A549 treated with CORT108297 at 1 μM for 4 hours (cell line): ENCODE results near the gene SUPT3H. TPM values are rescaled to one million over a fixed set of nuclear protein-coding genes. Genes with fewer than 3 reads are reported as not detected.

Source experiments
- total RNA-seq: library from RNA; stranded (reverse); fragments of 200-300 nt; extraction: Qiagen RNA extraction; gene quantifications from 5 replicates; pipeline ENCODE4 v1.2.3, GENCODE V29; 2022

Gene SUPT3H
- 3.0 to 4.7 TPM (median 4.2 TPM) in 5 replicates for total RNA-seq

DNA sequence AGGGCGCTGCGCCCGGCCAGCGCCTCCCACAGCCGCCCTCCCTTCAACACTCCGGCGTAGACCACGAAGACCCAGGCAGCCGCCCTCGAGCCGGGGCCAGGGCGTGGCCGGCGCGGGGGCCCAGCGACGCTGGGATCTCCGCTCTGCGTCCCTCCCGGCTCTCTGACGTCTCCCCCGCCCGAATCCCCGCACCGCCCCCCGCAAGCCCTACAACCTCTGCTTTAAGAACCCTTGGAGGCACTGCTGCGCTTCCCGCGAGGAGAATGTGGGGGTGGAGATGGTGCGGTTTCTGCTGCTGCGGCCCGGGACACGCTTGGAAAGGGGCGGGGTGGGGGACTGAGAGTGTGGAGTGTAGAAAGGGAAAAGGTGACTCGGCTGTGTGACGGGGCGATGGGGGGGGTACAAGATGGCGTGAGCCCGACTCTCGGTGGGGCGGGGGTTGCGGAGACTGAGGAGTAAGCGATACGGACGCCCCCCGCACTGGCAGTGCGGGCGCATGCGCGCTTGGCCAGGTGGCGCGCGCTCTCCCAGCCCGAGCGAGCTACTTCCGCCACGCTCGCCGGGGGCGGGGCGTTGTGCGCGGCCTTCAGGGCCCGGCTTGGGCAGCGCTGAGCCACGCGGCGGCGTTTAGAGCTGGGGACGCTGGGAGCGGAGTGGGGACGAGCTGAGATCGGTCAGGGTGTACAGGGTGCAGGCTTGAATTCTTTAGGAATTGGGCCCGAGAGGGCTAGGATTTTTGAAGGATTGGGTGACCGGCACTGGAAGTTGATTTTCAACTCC, at the start of gene SUPT3H:
Gene SUPT3H, minus strand, starts transcription at position 381 of the 780 bp plus-strand sequence.

GRCh38 chr6:45327956-45328522, 49.7 kb downstream of the SUPT3H start, which contains the start of gene RUNX2:
RUNX2 (plus strand) TSS chr6:45328330; CDS start chr6:45328727, 397 bp downstream.

Other genes starting within 250 kb of the SUPT3H start
- gene RUNX2, start 49.6 kb downstream of the SUPT3H start, total RNA-seq: 1.2 to 1.3 TPM (median 1.3 TPM) in 5 replicates